ENCODE measurements around the gene TENM3. TPM values are rescaled to one million over a fixed set of nuclear protein-coding genes. Genes with fewer than 3 reads are reported as not detected.

Gene TENM3
- total and polyA plus RNA-seq, 2 donors (not counting 3 experiments of a cell fraction or from before 2014, with no cell fraction given) = 3.2 to 6.2 TPM

GRCh38 chr4:182840108-182840507, 596.9 kb downstream of the TENM3 start:
- intact Hi-C loops (cut with micrococcal nuclease) (no loop called here), dilution Hi-C loops (cut with MboI; ENCODE audit: extremely low pct_ligation_motif_present, low sequenced_read_pairs) (no loop called here)
- Histone ChIP-seq H4K20me1 (replicated peaks; ENCODE audit: control insufficient read depth, extremely low read depth, insufficient read depth, low read length) (no peaks in the 10 kb centered on the region), H2AFZ (ENCODE audit: low read depth, low read length) (no peak overlapping the region), H3K4me2 (ENCODE audit: insufficient read depth, low read length) (no peak overlapping the region), H3K4me1 (ENCODE audit: control insufficient read depth, extremely low read depth, insufficient read depth, low read length) (no peaks in the 10 kb centered on the region), H3K36me3 (ENCODE audit: control insufficient read depth in 2 of 2, extremely low read depth in 1 of 2, insufficient read depth in 2 of 2, low read length in 2 of 2) (no peaks in the 10 kb centered on the region), H3K27me3 (ENCODE audit: control insufficient read depth in 2 of 2, insufficient read depth in 2 of 2, low read length in 2 of 2) (no peaks in the 10 kb centered on the region), H3K27ac (ENCODE audit: insufficient read depth, low read depth, low read length) (no peak overlapping the region), H3K79me2 (ENCODE audit: control insufficient read depth, insufficient read depth, low read length) (no peaks in the 10 kb centered on the region), H3K4me3 (replicated peaks in 1 of 3; ENCODE audit: insufficient read depth in 1 of 3, low read depth in 1 of 3, low read length in 3 of 3) (no peak overlapping the region), H3K9me3 (replicated peaks; ENCODE audit: control insufficient read depth, insufficient read depth, low read length) (no peaks in the 10 kb centered on the region), H3K9me1 (replicated peaks; ENCODE audit: control insufficient read depth, extremely low read depth, insufficient read depth, low read length) (no peaks in the 10 kb centered on the region), H3K9ac (replicated peaks; ENCODE audit: extremely low read depth, insufficient read depth, low read length) (no peak overlapping the region)
- DNase-seq (ENCODE audit: low read depth, low spot score) (no peak), FAIRE-seq (no peak)
- no TSS peak for BruUV-seq (replicated peaks)
- TF ChIP-seq GATA2 (IDR thresholded peaks at IDR 0.05; ENCODE audit: insufficient read depth, insufficient read length, low read depth, low read length) = no peak
- TF ChIP-seq EZH2 (IDR thresholded peaks at IDR 0.05; ENCODE audit: borderline replicate concordance, low read depth, low read length, severe bottlenecking) = no peak
- TF ChIP-seq POLR2AphosphoS5 (IDR thresholded peaks at IDR 0.05; ENCODE audit: insufficient read depth, low read depth, low read length) = no peak
- TF ChIP-seq, protein P1, sequence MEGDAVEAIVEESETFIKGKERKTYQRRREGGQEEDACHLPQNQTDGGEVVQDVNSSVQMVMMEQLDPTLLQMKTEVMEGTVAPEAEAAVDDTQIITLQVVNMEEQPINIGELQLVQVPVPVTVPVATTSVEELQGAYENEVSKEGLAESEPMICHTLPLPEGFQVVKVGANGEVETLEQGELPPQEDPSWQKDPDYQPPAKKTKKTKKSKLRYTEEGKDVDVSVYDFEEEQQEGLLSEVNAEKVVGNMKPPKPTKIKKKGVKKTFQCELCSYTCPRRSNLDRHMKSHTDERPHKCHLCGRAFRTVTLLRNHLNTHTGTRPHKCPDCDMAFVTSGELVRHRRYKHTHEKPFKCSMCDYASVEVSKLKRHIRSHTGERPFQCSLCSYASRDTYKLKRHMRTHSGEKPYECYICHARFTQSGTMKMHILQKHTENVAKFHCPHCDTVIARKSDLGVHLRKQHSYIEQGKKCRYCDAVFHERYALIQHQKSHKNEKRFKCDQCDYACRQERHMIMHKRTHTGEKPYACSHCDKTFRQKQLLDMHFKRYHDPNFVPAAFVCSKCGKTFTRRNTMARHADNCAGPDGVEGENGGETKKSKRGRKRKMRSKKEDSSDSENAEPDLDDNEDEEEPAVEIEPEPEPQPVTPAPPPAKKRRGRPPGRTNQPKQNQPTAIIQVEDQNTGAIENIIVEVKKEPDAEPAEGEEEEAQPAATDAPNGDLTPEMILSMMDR (IDR thresholded peaks at IDR 0.05; ENCODE audit: extremely low read depth in 1 of 2, insufficient read depth in 1 of 2, low read depth in 1 of 2, low read length in 2 of 2) = no peak
- TF ChIP-seq JUN (IDR thresholded peaks at IDR 0.05; ENCODE audit: borderline replicate concordance, insufficient read depth, insufficient read length, low read depth) = no peak
- TF ChIP-seq MYC (IDR thresholded peaks at IDR 0.05; ENCODE audit: low read depth, low read length) = no peak
- TF ChIP-seq, protein P2, sequence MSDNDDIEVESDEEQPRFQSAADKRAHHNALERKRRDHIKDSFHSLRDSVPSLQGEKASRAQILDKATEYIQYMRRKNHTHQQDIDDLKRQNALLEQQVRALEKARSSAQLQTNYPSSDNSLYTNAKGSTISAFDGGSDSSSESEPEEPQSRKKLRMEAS (IDR thresholded peaks at IDR 0.05; ENCODE audit: insufficient read depth, insufficient read length) = no peak
- no peak for TF ChIP-seq FOS (IDR thresholded peaks at IDR 0.05; ENCODE audit: borderline replicate concordance, insufficient read depth, low read length)
- no peak for TF ChIP-seq POLR2A (IDR thresholded peaks at IDR 0.05; ENCODE audit: low read depth, low read length)
- CTCF ChIA-PET = no interaction called here
- POLR2A ChIA-PET = no interaction called here
